Thyroid gland (tissue), 4 donors: ENCODE measurements around the gene HIKESHI. TPM values are rescaled to one million over a fixed set of nuclear protein-coding genes. Genes with fewer than 3 reads are reported as not detected.
A peak's percentile ranks its signal among the peaks of the same experiment; 100 is the strongest.
"Not testable (repeated sequence)": the region's sequence is repeated elsewhere in the genome, so short reads cannot be mapped to it uniquely, and the experiment has no call there.

Experiments
- DNase-seq, 2 donors: peaks; one replicate each; pipeline ENCODE4 v3.0.0-alpha.2; 2019
- H3K27ac ChIP-seq, 3 donors: fragments of 200-600 bp; sonication (generic); 1 replicate in 2 of 3; 2 replicates in 1 of 3; pipeline ENCODE4 v1.5.1; 2016 to 2019; ENCODE audit warnings: mild to moderate bottlenecking in 1 of 3, moderate library complexity in 1 of 3
- H3K27me3 ChIP-seq: fragments of 200-600 bp; sonication (generic); one replicate; pipeline ENCODE4 v1.5.1; 2019
- H3K36me3 ChIP-seq, 2 donors: fragments of 200-600 bp; sonication (generic); one replicate each; pipeline ENCODE4 v1.5.1; 2016 to 2019
- H3K4me1 ChIP-seq, 2 donors: fragments of 200-600 bp; sonication (generic); one replicate each; pipeline ENCODE4 v1.5.1; 2017 to 2019
- H3K4me3 ChIP-seq, 3 donors: fragments of 200-600 bp; sonication (generic); replicated peaks in 1 of 3; 1 replicate in 2 of 3; 2 replicates in 1 of 3; pipeline ENCODE4 v1.5.1; 2016; ENCODE audit warnings: mild to moderate bottlenecking in 1 of 3
- H3K9me3 ChIP-seq: fragments of 200-600 bp; sonication (generic); one replicate; pipeline ENCODE4 v1.5.1; 2017
- POLR2A ChIP-seq, 2 donors: fragments of 450-650 bp; IDR thresholded peaks; one replicate each; pipeline ENCODE4 v1.6.1; 2017; ENCODE audit warnings: antibody characterized with exemption in 2 of 2, mild to moderate bottlenecking in 2 of 2, moderate library complexity in 1 of 2
- WGBS, 2 donors: methylation state at CpG; one replicate each; pipeline ENCODE4 v1.1.5; 2017; 5-methylcytosine and 5-hydroxymethylcytosine counted together
- intact Hi-C: fragments of 100-400 bp; cut with DNase I; formaldehyde crosslinking; loops from one replicate; pipeline ENCODE4 v1.15.1; 2023
- total RNA-seq, 4 donors: library from RNA; depleted of rRNA; stranded (reverse); fragments of >200 nt; gene quantifications; one replicate each; pipeline ENCODE4 v1.2.3, GENCODE V29; 2016
- TF ChIP-seq, protein P1 (sequence below), 6 experiments: fragments of 200-600 bp in 3 of 6; fragments of 450-650 bp in 3 of 6; sonication (generic) in 3 of 6; IDR thresholded peaks; one replicate each; pipeline ENCODE4 v1.5.1; 2016 to 2019; ENCODE audit warnings: antibody characterized with exemption in 6 of 6, mild to moderate bottlenecking in 2 of 6, inconsistent platforms in 1 of 6, moderate library complexity in 1 of 6

The HIKESHI gene
- total RNA-seq, 4 donors from 2014 or later = 32.9 to 53.6 (median 36.9) TPM

DNA sequence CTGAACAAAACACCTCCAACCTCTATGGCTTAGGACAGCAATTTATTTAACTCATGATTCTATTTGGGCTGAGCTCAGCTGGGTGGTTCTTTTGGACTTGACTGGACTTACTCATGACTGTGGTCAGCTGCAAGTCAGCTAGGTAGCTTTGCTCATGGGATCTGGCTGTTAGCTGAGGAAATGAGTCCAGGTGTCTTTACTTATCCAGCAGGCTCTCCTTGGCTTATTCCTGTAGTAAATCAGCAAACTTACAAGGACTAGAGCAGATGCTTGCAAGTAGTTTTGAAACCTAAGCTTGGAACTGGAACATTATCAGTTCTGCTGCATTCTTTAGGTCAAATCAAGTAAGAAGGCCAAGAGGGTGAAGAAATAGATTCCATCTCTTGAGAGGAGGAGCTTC, 8.0 kb upstream of the HIKESHI start:
- H3K36me3 ChIP-seq = no peaks in the 10 kb centered on the region
- DNase-seq = no peak
- no peaks in the 10 kb centered on the region for H3K9me3 ChIP-seq
- no peak overlapping the region for H3K27ac ChIP-seq
- no peak overlapping the region for H3K4me3 ChIP-seq
- H3K4me1 ChIP-seq = no peaks in the 10 kb centered on the region
- intact Hi-C loops = loop anchor here (5.0 kb wide), 1 partner anchor 352 kb away; no protein-coding TSS in a partner anchor
- H3K27me3 ChIP-seq = no peaks in the 10 kb centered on the region
- TF ChIP-seq POLR2A (IDR thresholded peaks at IDR 0.05) = no peak
- TF ChIP-seq, protein P1, sequence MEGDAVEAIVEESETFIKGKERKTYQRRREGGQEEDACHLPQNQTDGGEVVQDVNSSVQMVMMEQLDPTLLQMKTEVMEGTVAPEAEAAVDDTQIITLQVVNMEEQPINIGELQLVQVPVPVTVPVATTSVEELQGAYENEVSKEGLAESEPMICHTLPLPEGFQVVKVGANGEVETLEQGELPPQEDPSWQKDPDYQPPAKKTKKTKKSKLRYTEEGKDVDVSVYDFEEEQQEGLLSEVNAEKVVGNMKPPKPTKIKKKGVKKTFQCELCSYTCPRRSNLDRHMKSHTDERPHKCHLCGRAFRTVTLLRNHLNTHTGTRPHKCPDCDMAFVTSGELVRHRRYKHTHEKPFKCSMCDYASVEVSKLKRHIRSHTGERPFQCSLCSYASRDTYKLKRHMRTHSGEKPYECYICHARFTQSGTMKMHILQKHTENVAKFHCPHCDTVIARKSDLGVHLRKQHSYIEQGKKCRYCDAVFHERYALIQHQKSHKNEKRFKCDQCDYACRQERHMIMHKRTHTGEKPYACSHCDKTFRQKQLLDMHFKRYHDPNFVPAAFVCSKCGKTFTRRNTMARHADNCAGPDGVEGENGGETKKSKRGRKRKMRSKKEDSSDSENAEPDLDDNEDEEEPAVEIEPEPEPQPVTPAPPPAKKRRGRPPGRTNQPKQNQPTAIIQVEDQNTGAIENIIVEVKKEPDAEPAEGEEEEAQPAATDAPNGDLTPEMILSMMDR (IDR thresholded peaks at IDR 0.05) = no peak

DNA sequence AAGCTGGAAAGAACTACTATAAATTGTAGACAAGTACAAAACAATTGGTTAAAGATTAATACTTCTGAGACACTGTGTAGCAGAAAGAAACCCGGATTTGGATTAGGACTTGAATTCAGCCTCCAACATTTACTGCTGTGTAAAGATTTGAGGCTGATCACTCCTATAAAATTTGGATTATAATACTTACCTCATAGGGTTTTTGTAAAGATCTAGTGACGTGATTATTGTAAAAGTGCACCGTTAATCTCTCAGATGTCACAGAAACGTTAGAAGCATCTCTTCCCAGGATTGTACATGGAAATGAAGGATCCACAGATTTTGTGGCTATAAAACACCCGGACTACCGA, 323 bp upstream of the HIKESHI start:
- WGBS, 2 donors = 3% methylated on average over 6 of the region's 6 CpGs
- peaks cover 6 to 12% of the 10 kb centered on the region in 2 donors for H3K4me1 ChIP-seq
- H3K27me3 ChIP-seq = no peaks in the 10 kb centered on the region
- no peaks in the 10 kb centered on the region for H3K9me3 ChIP-seq
- H3K27ac ChIP-seq = peak overlapping the region in 2 of 3 donors; percentile 69 to 91
- H3K36me3 ChIP-seq = no peaks in the 10 kb centered on the region
- intact Hi-C loops = no loop called here
- no peak for TF ChIP-seq POLR2A (IDR thresholded peaks at IDR 0.05)
- TF ChIP-seq, protein P1 (IDR thresholded peaks at IDR 0.05) = no peak
- no peak for DNase-seq
- peak overlapping the region in 2 of 3 donors; percentile 63 to 75 for H3K4me3 ChIP-seq

GRCh38 chr11:86303257-86303656, 1.2 kb downstream of the HIKESHI start:
- DNase-seq = no peak
- Histone ChIP-seq H3K36me3 (no peaks in the 10 kb centered on the region), H3K9me3 (no peaks in the 10 kb centered on the region), H3K4me1 (peaks cover 6 to 12% of the 10 kb centered on the region in 2 donors), H3K27ac (peak overlapping the region in 1 of 3 donors; percentile 91), H3K4me3 (no peak overlapping the region), H3K27me3 (no peaks in the 10 kb centered on the region)
- intact Hi-C loops = no loop called here
- TF ChIP-seq POLR2A (IDR thresholded peaks at IDR 0.05) = no peak
- TF ChIP-seq, protein P1 (IDR thresholded peaks at IDR 0.05) = no peak
- 78 to 81% methylated on average over 2 of the region's 2 CpGs for WGBS, 2 donors

DNA sequence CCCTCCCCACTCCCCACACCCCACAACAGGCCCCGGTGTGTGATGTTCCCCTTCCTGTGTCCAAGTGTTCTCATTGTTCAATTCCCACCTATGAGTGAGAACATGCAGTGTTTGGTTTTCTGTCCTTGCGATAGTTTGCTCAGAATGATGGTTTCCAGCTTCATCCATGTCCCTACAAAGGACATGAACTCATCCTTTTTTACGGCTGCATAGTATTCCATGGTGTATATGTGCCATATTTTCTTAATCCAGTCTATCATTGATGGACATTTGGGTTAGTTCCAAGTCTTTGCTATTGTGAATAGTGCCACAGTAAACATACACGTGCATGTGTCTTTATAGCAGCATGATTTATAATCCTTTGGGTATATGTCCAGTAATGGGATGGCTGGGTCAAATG, 6.7 kb downstream of the HIKESHI start:
- H3K4me1 ChIP-seq, intact Hi-C loops, H3K36me3 ChIP-seq, H3K27me3 ChIP-seq, H3K4me3 ChIP-seq, H3K27ac ChIP-seq, H3K9me3 ChIP-seq, DNase-seq: not testable (repeated sequence)
- 94 to 96% methylated on average over 4 of the region's 4 CpGs for WGBS, 2 donors

GRCh38 chr11:86313793-86314192, 11.8 kb downstream of the HIKESHI start:
- DNase-seq = no peak
- Histone ChIP-seq H3K27ac (no peak overlapping the region), H3K36me3 (no peaks in the 10 kb centered on the region), H3K4me1 (no peaks in the 10 kb centered on the region), H3K4me3 (no peak overlapping the region), H3K9me3 (no peaks in the 10 kb centered on the region), H3K27me3 (no peaks in the 10 kb centered on the region)
- intact Hi-C loops = no loop called here
- WGBS, 2 donors = 92 to 100% methylated on average over 2 of the region's 2 CpGs
- TF ChIP-seq, protein P1 (IDR thresholded peaks at IDR 0.05) = no peak
- TF ChIP-seq POLR2A (IDR thresholded peaks at IDR 0.05) = no peak

DNA sequence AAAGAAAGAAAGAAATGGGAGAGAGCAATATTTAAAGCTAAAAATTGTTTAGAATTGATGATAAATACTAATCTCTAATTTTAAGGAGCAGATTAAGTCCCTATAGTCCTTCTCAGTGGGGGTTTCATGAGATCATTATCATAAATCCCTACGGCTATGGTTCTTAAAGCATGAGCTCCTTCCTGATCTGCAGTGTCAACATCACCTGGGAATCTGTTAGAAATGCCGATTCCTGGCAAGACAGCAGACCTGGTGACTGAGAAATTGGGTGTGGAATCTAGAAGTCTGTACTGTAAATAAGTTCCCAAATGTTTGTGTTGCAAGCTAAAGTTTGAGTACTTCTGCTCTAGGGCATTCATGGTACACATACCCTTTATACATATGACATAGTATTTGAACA, 12.6 kb downstream of the HIKESHI start:
- no peaks in the 10 kb centered on the region for H3K4me1 ChIP-seq

More for the DNA sequence above, 12.6 kb downstream of the HIKESHI start:
- no peaks in the 10 kb centered on the region for H3K9me3 ChIP-seq
- no peak for TF ChIP-seq POLR2A (IDR thresholded peaks at IDR 0.05)
- TF ChIP-seq, protein P1 (IDR thresholded peaks at IDR 0.05) = no peak
- no peak overlapping the region for H3K4me3 ChIP-seq
- H3K27me3 ChIP-seq = no peaks in the 10 kb centered on the region
- H3K36me3 ChIP-seq = no peaks in the 10 kb centered on the region
- intact Hi-C loops = no loop called here
- DNase-seq = no peak
- 66 to 83% methylated on average over 2 of the region's 2 CpGs for WGBS, 2 donors
- H3K27ac ChIP-seq = no peak overlapping the region
